Upper lobe of right lung (tissue), 1 donor: ENCODE measurements around the gene CD99L2. TPM values are rescaled to one million over a fixed set of nuclear protein-coding genes. Genes with fewer than 3 reads are reported as not detected.

Source experiments
- ATAC-seq: fragments of 200-7000 bp; cut with Tn5 transposase; one replicate; pipeline ENCODE4 v1.9.1; 2020; ENCODE audit warnings: mild to moderate bottlenecking, moderate library complexity
- DNase-seq: peaks from one replicate; pipeline ENCODE4 v3.0.0-alpha.2; 2020
- H3K27ac ChIP-seq: fragments of 200-600 bp; one replicate; pipeline ENCODE4 v1.8.0; 2022
- H3K27me3 ChIP-seq: fragments of 200-600 bp; one replicate; pipeline ENCODE4 v1.8.0; 2022; ENCODE audit warnings: mild to moderate bottlenecking
- H3K36me3 ChIP-seq: fragments of 200-600 bp; one replicate; pipeline ENCODE4 v1.8.0; 2022
- H3K4me1 ChIP-seq: fragments of 200-600 bp; one replicate; pipeline ENCODE4 v1.8.0; 2022
- H3K4me3 ChIP-seq: fragments of 200-600 bp; one replicate; pipeline ENCODE4 v1.8.0; 2022; ENCODE audit warnings: mild to moderate bottlenecking
- H3K9me3 ChIP-seq: fragments of 200-600 bp; one replicate; pipeline ENCODE4 v1.8.0; 2022
- intact Hi-C: fragments of 100-400 bp; cut with DNase I; formaldehyde crosslinking; loops from one replicate; pipeline ENCODE4 v1.11.0; 2022
- total RNA-seq: library from RNA; stranded (reverse); fragmentation: NEBNext Ultra II Directional; extraction: Animal tissue kit (Norgen Biotek cat#: 25700); gene quantifications from one replicate; pipeline ENCODE4 v1.2.1, GENCODE V29; 2021
- TF ChIP-seq, protein P1 (sequence below): fragments of 200-600 bp; IDR thresholded peaks from one replicate; pipeline ENCODE4 v1.8.0; 2022; ENCODE audit warnings: antibody characterized with exemption
- donor health status: DM: no; HTN: yes; CAD: no; lungs with severe emphysema.

The CD99L2 gene
- total RNA-seq, 1 donor from 2014 or later: 38.4 TPM

DNA sequence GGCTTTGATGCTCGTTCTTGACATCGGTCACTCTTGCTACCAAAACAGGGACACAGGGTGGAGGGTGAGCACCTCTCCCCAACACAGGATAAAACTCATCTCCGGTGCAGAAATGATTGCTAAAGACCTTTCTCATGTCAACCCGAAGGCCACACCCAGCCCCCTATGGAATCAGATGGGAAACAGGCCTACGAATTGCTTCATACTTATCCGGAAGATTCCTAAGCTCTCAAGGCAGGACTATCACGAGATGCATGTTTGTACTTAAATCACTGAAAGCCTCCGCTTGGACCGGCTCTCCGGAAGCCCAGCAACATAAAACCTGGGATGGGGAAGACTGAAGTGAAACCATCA is 130.4 kb downstream of the CD99L2 start:
- Histone ChIP-seq H3K4me1 (no peaks in the 10 kb centered on the region), H3K27me3 (no peaks in the 10 kb centered on the region), H3K27ac (no peak overlapping the region), H3K4me3 (no peak overlapping the region), H3K36me3 (no peaks in the 10 kb centered on the region), H3K9me3 (no peaks in the 10 kb centered on the region)
- intact Hi-C loops: no loop called here
- ATAC-seq (no peak), DNase-seq (no peak)
- TF ChIP-seq, protein P1, sequence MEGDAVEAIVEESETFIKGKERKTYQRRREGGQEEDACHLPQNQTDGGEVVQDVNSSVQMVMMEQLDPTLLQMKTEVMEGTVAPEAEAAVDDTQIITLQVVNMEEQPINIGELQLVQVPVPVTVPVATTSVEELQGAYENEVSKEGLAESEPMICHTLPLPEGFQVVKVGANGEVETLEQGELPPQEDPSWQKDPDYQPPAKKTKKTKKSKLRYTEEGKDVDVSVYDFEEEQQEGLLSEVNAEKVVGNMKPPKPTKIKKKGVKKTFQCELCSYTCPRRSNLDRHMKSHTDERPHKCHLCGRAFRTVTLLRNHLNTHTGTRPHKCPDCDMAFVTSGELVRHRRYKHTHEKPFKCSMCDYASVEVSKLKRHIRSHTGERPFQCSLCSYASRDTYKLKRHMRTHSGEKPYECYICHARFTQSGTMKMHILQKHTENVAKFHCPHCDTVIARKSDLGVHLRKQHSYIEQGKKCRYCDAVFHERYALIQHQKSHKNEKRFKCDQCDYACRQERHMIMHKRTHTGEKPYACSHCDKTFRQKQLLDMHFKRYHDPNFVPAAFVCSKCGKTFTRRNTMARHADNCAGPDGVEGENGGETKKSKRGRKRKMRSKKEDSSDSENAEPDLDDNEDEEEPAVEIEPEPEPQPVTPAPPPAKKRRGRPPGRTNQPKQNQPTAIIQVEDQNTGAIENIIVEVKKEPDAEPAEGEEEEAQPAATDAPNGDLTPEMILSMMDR: no peak

DNA sequence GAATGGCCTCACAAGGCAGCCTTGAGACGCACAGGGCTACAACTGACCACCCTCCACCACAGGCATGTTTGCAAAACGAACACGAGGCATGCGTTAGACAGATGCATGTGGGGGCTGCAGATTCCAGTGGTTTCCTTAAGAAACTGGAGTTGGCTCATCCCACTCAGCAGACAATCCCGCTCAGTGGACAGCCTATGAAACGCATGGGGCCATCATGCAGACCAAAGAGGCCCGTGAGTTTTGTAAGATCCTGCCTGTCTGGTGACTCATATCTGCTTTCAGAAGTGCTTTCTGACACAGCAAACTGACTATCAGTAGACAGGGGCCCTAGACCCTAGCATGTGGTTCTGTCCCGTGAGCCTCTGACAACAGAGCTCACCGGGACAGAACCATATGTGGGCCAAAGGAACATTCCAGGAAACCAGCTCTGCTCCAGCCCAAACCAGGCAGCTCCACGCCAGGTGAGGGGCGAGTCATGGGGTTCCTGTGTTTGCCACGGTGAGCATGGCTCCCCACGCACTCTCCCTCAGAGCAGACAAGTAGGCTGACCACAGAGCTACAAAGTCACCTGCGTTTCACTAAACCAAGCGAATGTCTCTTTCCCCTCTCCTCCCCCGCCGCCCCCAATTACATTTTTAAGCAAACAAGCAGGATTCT is 130.9 kb downstream of the CD99L2 start:
- ATAC-seq: peak; percentile 39
- Histone ChIP-seq H3K4me1 (no peaks in the 10 kb centered on the region), H3K9me3 (no peaks in the 10 kb centered on the region), H3K27ac (no peak overlapping the region), H3K4me3 (no peak overlapping the region), H3K27me3 (no peaks in the 10 kb centered on the region), H3K36me3 (no peaks in the 10 kb centered on the region)
- intact Hi-C loops: no loop called here
- TF ChIP-seq, protein P1: no peak
- DNase-seq: no peak

DNA sequence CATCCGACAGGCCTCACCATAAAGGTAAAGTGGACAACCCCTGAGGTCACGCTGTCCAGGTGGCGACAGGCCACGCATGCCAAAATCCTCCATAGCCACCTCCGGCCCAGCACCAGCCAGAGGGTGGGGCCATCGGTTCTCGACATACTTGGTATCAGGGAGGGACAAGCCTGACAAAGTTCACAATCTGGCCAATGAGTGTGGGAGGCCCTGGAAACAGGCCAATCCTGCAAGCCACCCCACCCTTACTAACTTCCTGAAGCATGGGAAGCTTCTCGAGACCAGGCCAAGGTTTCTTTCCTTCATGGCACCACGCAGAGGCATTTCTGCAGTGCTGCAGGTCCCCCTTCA is 131.4 kb downstream of the CD99L2 start:
- intact Hi-C loops: no loop called here
- Histone ChIP-seq H3K4me3 (no peak overlapping the region), H3K36me3 (no peaks in the 10 kb centered on the region), H3K9me3 (no peaks in the 10 kb centered on the region), H3K27me3 (no peaks in the 10 kb centered on the region), H3K4me1 (no peaks in the 10 kb centered on the region), H3K27ac (no peak overlapping the region)
- no peak for DNase-seq
- TF ChIP-seq, protein P1: no peak
- ATAC-seq: peak; percentile 67

DNA sequence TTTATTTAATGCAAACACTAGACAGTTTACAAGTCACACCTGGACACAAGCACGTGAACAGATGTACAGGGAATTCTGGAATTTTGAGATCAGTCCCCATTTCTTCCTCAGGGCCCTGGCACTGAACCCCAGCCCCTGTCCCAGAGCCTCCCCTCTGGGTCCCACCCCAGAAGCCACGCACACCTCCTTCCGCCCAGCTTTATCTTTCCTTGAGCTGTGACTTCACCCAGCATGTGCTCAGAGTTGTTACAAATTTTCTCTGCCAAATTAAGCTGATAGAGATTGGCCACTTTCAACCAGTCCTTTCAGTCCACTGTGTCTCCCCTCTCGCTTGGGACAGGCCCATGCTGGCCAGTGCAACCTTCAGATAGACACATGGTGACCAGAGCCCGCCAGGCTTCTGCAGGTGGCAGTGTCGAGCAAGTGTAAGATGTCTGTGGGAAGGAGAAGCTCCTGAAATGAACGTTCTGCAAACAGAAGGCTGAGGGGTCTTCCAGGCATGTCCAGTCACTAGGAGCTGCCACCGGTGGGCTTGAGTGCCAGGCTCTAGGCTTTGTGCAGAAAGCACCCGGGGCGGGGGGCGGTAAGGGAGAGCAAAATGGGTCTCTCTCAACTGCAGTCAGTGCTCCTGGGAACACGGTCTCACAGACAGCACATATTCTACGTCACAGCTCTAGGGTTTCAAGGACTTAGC is 132.0 kb downstream of the CD99L2 start:
- Histone ChIP-seq H3K9me3 (no peaks in the 10 kb centered on the region), H3K4me3 (no peak overlapping the region), H3K27me3 (no peaks in the 10 kb centered on the region), H3K4me1 (no peaks in the 10 kb centered on the region), H3K36me3 (no peaks in the 10 kb centered on the region), H3K27ac (no peak overlapping the region)
- ATAC-seq: no peak
- TF ChIP-seq, protein P1: no peak
- intact Hi-C loops: no loop called here
- no peak for DNase-seq

DNA sequence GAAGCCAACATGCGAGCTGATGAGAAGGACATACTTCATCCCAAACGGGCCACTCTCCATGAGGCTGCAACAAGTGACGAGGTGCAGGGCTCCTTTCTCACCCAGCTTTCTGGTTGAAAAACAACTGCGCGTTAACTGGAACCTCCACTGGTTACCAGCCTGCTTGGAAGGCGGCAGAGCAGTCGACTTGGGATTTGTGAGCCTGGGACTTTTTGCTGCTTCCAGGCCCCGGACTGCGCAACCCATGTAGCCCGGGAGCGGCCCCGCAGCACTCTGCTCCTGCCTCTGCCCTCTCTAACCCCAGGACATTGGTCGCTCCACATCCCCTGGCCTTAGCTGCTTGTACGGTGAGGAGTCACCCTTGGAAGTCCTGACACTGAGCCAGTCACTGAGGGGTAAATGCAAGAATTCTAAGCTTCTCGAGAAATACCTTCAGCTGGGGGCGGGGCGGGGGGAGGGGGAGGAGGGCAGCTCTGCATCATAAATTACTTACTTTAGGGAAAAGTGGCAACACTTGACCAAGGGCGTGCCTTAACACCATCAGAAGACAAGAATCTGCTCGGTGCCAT is 132.6 kb downstream of the CD99L2 start:
- H3K4me3 ChIP-seq: no peak overlapping the region
- DNase-seq (no peak), ATAC-seq (no peak)
- H3K27me3 ChIP-seq: no peaks in the 10 kb centered on the region
- H3K4me1 ChIP-seq: no peaks in the 10 kb centered on the region
- no peaks in the 10 kb centered on the region for H3K36me3 ChIP-seq
- no peaks in the 10 kb centered on the region for H3K9me3 ChIP-seq
- intact Hi-C loops: no loop called here
- TF ChIP-seq, protein P1: no peak
- no peak overlapping the region for H3K27ac ChIP-seq
